HepG2 (cell line): ENCODE data around the gene KCNQ5. TPM values are rescaled to one million over a fixed set of nuclear protein-coding genes. Genes with fewer than 3 reads are reported as not detected.

Source experiments
- ATAC-seq: fragments of 200-7000 bp; cut with Tn5 transposase; 3 replicates; pipeline ENCODE4 v1.9.1; 2020; ENCODE audit warnings: mild to moderate bottlenecking, moderate library complexity
- BruUV-seq: library from RNA; stranded (reverse); fragments of 400-500 nt; replicated peaks from 2 replicates; lab custom pipeline; 2021; lab: Mats Ljungman, UMichigan
- CTCF ChIA-PET: fragments of 300-600 bp; formaldehyde crosslinking; extraction: SDS; loops from one replicate; lab custom pipeline; 2021; ENCODE audit warnings: low total read pairs, inconsistent platforms, low intra/inter-chr PET ratio; lab: Yijun Ruan, JAX
- POLR2A ChIA-PET: fragments of 350-600 bp; sonication (Branson Sonifier 250); formaldehyde crosslinking; loops from one replicate; lab custom pipeline; 2020; ENCODE audit warnings: antibody characterized with exemption, inconsistent platforms; lab: Yijun Ruan, JAX
- DNase-seq: peaks from one replicate; pipeline ENCODE4 v3.0.0-alpha.2; 2015; ENCODE audit warnings: low spot score
- FAIRE-seq: peaks from 3 replicates; lab custom pipeline; 2011; peaks lifted over from hg19 to GRCh38; lab: Jason Lieb, UNC
- H2AFZ ChIP-seq: one replicate; pipeline ENCODE4 v1.6.1; 2011; ENCODE audit warnings: low read length, inconsistent platforms
- H3K27ac ChIP-seq: fragments of 300-600 bp; 3 replicates; pipeline ENCODE4 v1.8.0; 2011; ENCODE audit warnings: mixed run types, mild to moderate bottlenecking, mixed read lengths, low read length, inconsistent platforms; ENCODE audit not compliant: insufficient read depth; ENCODE audit errors: extremely low read length
- H3K27me3 ChIP-seq, 2 experiments: fragments of 200-600 bp in 1 of 2; 2 replicates in 1 of 2; 3 replicates in 1 of 2; pipeline versions ENCODE4 v1.6.0 to v1.8.0; 2011; ENCODE audit warnings: low read length in 2 of 2, mild to moderate bottlenecking in 2 of 2, moderate library complexity in 2 of 2, inconsistent platforms in 1 of 2; ENCODE audit not compliant: insufficient read depth in 2 of 2, control insufficient read depth in 1 of 2
- H3K36me3 ChIP-seq, 2 experiments: fragments of 200-600 bp in 1 of 2; replicated peaks in 1 of 2; 2 replicates in 1 of 2; 3 replicates in 1 of 2; pipeline versions ENCODE4 v1.5.1 to v1.8.0; 2011; ENCODE audit warnings: low read length in 2 of 2, inconsistent platforms in 1 of 2; ENCODE audit not compliant: insufficient read depth in 2 of 2, control insufficient read depth in 1 of 2
- H3K4me1 ChIP-seq: 2 replicates; pipeline ENCODE4 v1.5.1; 2012; ENCODE audit warnings: low read length, inconsistent platforms; ENCODE audit not compliant: insufficient read depth
- H3K4me2 ChIP-seq: 2 replicates; pipeline ENCODE4 v1.6.0; 2011; ENCODE audit warnings: low read depth, low read length, inconsistent platforms
- H3K4me3 ChIP-seq, 3 experiments: fragments of 200-600 bp in 1 of 3; sonication (generic), shearing (Covaris generic) in 1 of 3; replicated peaks in 1 of 3; 2 replicates each; pipeline ENCODE4 v1.5.1; 2011 to 2016; ENCODE audit warnings: low read length in 3 of 3, inconsistent platforms in 2 of 3, low read depth in 2 of 3, mild to moderate bottlenecking in 2 of 3, control low read depth in 1 of 3, mixed read lengths in 1 of 3; ENCODE audit not compliant: insufficient read depth in 1 of 3
- H3K79me2 ChIP-seq: one replicate; pipeline ENCODE4 v1.6.1; 2011; ENCODE audit warnings: low read length, inconsistent platforms; ENCODE audit not compliant: insufficient read depth
- H3K9ac ChIP-seq: 2 replicates; pipeline ENCODE4 v1.6.0; 2011; ENCODE audit warnings: mild to moderate bottlenecking, low read depth, low read length, inconsistent platforms; ENCODE audit not compliant: insufficient read depth
- H3K9me3 ChIP-seq: 2 replicates; pipeline ENCODE4 v1.5.1; 2012; ENCODE audit warnings: mild to moderate bottlenecking, low read length
- H4K20me1 ChIP-seq: 2 replicates; pipeline ENCODE4 v1.6.0; 2011; ENCODE audit warnings: inconsistent platforms, mild to moderate bottlenecking, low read length, moderate library complexity; ENCODE audit not compliant: insufficient read depth
- CENPBD1 ChIP-seq: sonication (generic); formaldehyde crosslinking; IDR thresholded peaks from 2 replicates; pipeline ENCODE4 v1.8.0; 2022; ENCODE audit warnings: missing genetic modification reagents, low read depth, mild to moderate bottlenecking, borderline replicate concordance
- FOXK1 ChIP-seq: sonication (generic); formaldehyde crosslinking; IDR thresholded peaks from 2 replicates; pipeline ENCODE4 v1.4.0; 2020; ENCODE audit warnings: low read depth, missing genetic modification reagents, borderline replicate concordance
- HNRNPLL ChIP-seq: fragments of 200-400 bp; formaldehyde crosslinking; IDR thresholded peaks from 2 replicates; pipeline ENCODE4 v1.6.1; 2017; ENCODE audit warnings: mild to moderate bottlenecking, low read depth, low read length; ENCODE audit not compliant: poor library complexity, severe bottlenecking
- KLF9 ChIP-seq: IDR thresholded peaks from 2 replicates; pipeline ENCODE4 v1.6.1; 2016; ENCODE audit warnings: low read depth
- PHB2 ChIP-seq: fragments of 450-650 bp; IDR thresholded peaks from 2 replicates; pipeline ENCODE4 v1.6.1; 2018; ENCODE audit not compliant: partially characterized antibody
- PHF5A ChIP-seq: IDR thresholded peaks from one replicate; pipeline ENCODE4 v1.6.1; 2018; ENCODE audit warnings: low read depth, missing genetic modification reagents; ENCODE audit not compliant: unreplicated experiment
- RFX1 ChIP-seq: fragments of 450-650 bp; IDR thresholded peaks from 2 replicates; pipeline ENCODE4 v1.6.1; 2017
- SCMH1 ChIP-seq: sonication (generic); formaldehyde crosslinking; IDR thresholded peaks from 2 replicates; pipeline ENCODE4 v1.9.0; 2021; ENCODE audit warnings: missing genetic modification reagents, mild to moderate bottlenecking, borderline replicate concordance
- SNAPC2 ChIP-seq: sonication (generic); formaldehyde crosslinking; IDR thresholded peaks from 2 replicates; pipeline ENCODE4 v1.8.1; 2022; ENCODE audit warnings: mild to moderate bottlenecking, missing genetic modification reagents
- TRIM24 ChIP-seq: sonication (generic); formaldehyde crosslinking; IDR thresholded peaks from 2 replicates; pipeline ENCODE4 v1.8.0; 2022; ENCODE audit warnings: mild to moderate bottlenecking, missing genetic modification reagents
- ZNF234 ChIP-seq: sonication (generic); formaldehyde crosslinking; conservative IDR thresholded peaks from 2 replicates; pipeline ENCODE4 v1.5.1; 2020; ENCODE audit warnings: mild to moderate bottlenecking, missing genetic modification reagents
- ZNF34 ChIP-seq: sonication (generic); formaldehyde crosslinking; IDR thresholded peaks from 2 replicates; pipeline ENCODE4 v1.4.0; 2020; ENCODE audit warnings: mild to moderate bottlenecking, missing genetic modification reagents, borderline replicate concordance
- ZNF510 ChIP-seq: sonication (generic); formaldehyde crosslinking; IDR thresholded peaks from 2 replicates; pipeline ENCODE4 v1.4.0; 2020; ENCODE audit warnings: low read depth, mild to moderate bottlenecking, missing genetic modification reagents
- ZNF563 ChIP-seq: sonication (generic); formaldehyde crosslinking; IDR thresholded peaks from 2 replicates; pipeline ENCODE4 v1.8.0; 2022; ENCODE audit warnings: mild to moderate bottlenecking, moderate library complexity, missing genetic modification reagents
- ZNF577 ChIP-seq: sonication (generic); formaldehyde crosslinking; IDR thresholded peaks from 2 replicates; pipeline ENCODE4 v1.4.0; 2020; ENCODE audit warnings: mild to moderate bottlenecking, low read depth, missing genetic modification reagents, borderline replicate concordance
- WGBS: methylation state at CpG from one replicate; pipeline ENCODE4 v1.1.6; 2017; ENCODE audit warnings: low lambda C conversion rate; 5-methylcytosine and 5-hydroxymethylcytosine counted together
- in situ Hi-C: cut with HindIII; loops from 2 replicates; pipeline ENCODE4 v1.10.0; 2017; ENCODE audit warnings: low pct_unique_long_range_greater_than_20kb; ENCODE audit not compliant: extremely low pct_ligation_motif_present
- intact Hi-C: fragments of 100-400 bp; cut with micrococcal nuclease; formaldehyde crosslinking; loops from one replicate; pipeline ENCODE4 v1.10.0; 2022; ENCODE audit not compliant: unreplicated experiment
- polyA plus RNA-seq, 8 experiments: library from polyadenylated mRNA; depleted of rRNA in 3 of 8; stranded (reverse) in 7 of 8; unstranded in 1 of 8; fragments of >200 nt; fragmentation: Illumina TruSeq in 4 of 8; extraction: Trizol in 4 of 8; gene quantifications; 2 replicates each; pipeline versions ENCODE4 v1.2.1 to v1.2.3, GENCODE V29; 2011 to 2016; ENCODE audit warnings: low read depth in 4 of 8, missing spikeins in 1 of 8, mixed read lengths in 1 of 8; ENCODE audit not compliant: insufficient read depth in 1 of 8
- total RNA-seq, 5 experiments: library from RNA; depleted of rRNA; stranded (reverse); fragments of >200 nt; fragmentation: Illumina TruSeq; extraction: Trizol; gene quantifications; 2 replicates each; pipeline ENCODE4 v1.2.3, GENCODE V29; 2016; ENCODE audit warnings: low read depth in 1 of 5
- TF ChIP-seq, protein P1 (sequence below): sonication (generic); formaldehyde crosslinking; IDR thresholded peaks from 2 replicates; pipeline ENCODE4 v1.4.0; 2020; ENCODE audit warnings: missing genetic modification reagents; ENCODE audit errors: not compliant biosample characterization
- TF ChIP-seq, protein P2 (sequence below): sonication (generic); formaldehyde crosslinking; IDR thresholded peaks from 2 replicates; pipeline ENCODE4 v1.5.1; 2020; ENCODE audit warnings: missing genetic modification reagents, mild to moderate bottlenecking, borderline replicate concordance
- TF ChIP-seq, protein P3 (sequence below): fragments of 450-650 bp; IDR thresholded peaks from 2 replicates; pipeline ENCODE4 v1.6.1; 2017; ENCODE audit warnings: mild to moderate bottlenecking

The KCNQ5 gene
- total and polyA plus RNA-seq, 2 of the 13 experiments (the other 11 are each of a cell fraction or from before 2014, with no cell fraction given), result 0.04 TPM; not detected in 1

DNA sequence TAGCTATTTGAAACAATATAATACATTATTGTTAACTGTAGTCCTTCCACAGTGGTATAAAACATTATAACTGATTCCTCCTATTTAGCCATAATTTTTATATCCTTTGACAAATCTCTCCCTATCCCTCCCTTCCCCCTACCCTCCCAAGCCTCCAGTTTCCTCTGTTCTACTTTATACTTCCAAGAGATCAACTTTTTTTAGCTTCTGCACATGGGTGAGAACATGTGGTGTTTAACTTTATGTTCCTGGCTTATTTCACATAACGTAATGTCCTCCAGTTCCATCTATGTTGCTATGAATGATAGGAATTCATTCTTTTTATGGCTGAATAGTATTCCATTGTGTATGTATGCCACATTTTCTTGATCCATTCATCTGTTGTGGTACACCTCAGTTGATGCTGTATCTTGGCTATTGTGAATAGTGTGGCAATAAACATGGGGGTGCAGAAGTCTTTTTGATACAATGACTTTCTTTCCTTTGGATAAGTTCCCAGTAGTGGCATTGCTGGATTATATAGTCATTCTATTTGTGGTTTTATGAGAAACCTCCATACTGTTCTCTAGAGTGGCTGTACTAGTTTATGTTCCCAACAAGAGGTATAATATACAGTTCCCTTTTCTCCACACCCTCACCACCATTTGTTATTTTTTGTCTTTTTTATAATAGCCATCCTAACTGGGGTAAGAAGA is 205.0 kb downstream of the KCNQ5 start:
- H3K79me2 ChIP-seq, result no peaks in the 10 kb centered on the region
- no peaks in the 10 kb centered on the region for H4K20me1 ChIP-seq
- ChIA-PET CTCF (no interaction called here), POLR2A (no interaction called here)
- intact Hi-C loops (no loop called here), in situ Hi-C loops (no loop called here)
- no peak overlapping the region for H3K4me3 ChIP-seq
- ATAC-seq (no peak), DNase-seq (no peak), FAIRE-seq (no peak)
- no peaks in the 10 kb centered on the region for H3K27me3 ChIP-seq
- H3K27ac ChIP-seq, result no peak overlapping the region
- H3K4me1 ChIP-seq, result no peaks in the 10 kb centered on the region
- H3K4me2 ChIP-seq, result no peak overlapping the region
- H3K9ac ChIP-seq, result no peak overlapping the region
- no peak overlapping the region for H2AFZ ChIP-seq
- 0% methylated on average over 1 of the region's 1 CpG for WGBS
- TF ChIP-seq FOXK1, result no peak
- no peak for TF ChIP-seq TRIM24 (CRISPR knock-in tag)
- no peak for TF ChIP-seq CENPBD1 (CRISPR knock-in tag)
- no peak for TF ChIP-seq SCMH1 (CRISPR knock-in tag)
- no peak for TF ChIP-seq ZNF34 (CRISPR knock-in tag)
- no peak for TF ChIP-seq ZNF510 (CRISPR knock-in tag)
- TF ChIP-seq KLF9 (CRISPR knock-in tag), result no peak
- TF ChIP-seq PHF5A (CRISPR knock-in tag), result no peak
- no peak for TF ChIP-seq SNAPC2 (CRISPR knock-in tag)
- no peak for TF ChIP-seq ZNF577
- TF ChIP-seq ZNF234 (CRISPR knock-in tag), result no peak
- TF ChIP-seq, protein P1, sequence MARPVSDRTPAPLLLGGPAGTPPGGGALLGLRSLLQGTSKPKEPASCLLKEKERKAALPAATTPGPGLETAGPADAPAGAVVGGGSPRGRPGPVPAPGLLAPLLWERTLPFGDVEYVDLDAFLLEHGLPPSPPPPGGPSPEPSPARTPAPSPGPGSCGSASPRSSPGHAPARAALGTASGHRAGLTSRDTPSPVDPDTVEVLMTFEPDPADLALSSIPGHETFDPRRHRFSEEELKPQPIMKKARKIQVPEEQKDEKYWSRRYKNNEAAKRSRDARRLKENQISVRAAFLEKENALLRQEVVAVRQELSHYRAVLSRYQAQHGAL (CRISPR knock-in tag), result no peak
- TF ChIP-seq PHB2, result no peak
- TF ChIP-seq HNRNPLL, result no peak
- TF ChIP-seq RFX1, result no peak
- TF ChIP-seq ZNF563, result no peak
- TF ChIP-seq, protein P2, sequence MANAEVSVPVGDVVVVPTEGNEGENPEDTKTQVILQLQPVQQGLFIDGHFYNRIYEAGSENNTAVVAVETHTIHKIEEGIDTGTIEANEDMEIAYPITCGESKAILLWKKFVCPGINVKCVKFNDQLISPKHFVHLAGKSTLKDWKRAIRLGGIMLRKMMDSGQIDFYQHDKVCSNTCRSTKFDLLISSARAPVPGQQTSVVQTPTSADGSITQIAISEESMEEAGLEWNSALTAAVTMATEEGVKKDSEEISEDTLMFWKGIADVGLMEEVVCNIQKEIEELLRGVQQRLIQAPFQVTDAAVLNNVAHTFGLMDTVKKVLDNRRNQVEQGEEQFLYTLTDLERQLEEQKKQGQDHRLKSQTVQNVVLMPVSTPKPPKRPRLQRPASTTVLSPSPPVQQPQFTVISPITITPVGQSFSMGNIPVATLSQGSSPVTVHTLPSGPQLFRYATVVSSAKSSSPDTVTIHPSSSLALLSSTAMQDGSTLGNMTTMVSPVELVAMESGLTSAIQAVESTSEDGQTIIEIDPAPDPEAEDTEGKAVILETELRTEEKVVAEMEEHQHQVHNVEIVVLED (CRISPR knock-in tag), result no peak
- TF ChIP-seq, protein P3, sequence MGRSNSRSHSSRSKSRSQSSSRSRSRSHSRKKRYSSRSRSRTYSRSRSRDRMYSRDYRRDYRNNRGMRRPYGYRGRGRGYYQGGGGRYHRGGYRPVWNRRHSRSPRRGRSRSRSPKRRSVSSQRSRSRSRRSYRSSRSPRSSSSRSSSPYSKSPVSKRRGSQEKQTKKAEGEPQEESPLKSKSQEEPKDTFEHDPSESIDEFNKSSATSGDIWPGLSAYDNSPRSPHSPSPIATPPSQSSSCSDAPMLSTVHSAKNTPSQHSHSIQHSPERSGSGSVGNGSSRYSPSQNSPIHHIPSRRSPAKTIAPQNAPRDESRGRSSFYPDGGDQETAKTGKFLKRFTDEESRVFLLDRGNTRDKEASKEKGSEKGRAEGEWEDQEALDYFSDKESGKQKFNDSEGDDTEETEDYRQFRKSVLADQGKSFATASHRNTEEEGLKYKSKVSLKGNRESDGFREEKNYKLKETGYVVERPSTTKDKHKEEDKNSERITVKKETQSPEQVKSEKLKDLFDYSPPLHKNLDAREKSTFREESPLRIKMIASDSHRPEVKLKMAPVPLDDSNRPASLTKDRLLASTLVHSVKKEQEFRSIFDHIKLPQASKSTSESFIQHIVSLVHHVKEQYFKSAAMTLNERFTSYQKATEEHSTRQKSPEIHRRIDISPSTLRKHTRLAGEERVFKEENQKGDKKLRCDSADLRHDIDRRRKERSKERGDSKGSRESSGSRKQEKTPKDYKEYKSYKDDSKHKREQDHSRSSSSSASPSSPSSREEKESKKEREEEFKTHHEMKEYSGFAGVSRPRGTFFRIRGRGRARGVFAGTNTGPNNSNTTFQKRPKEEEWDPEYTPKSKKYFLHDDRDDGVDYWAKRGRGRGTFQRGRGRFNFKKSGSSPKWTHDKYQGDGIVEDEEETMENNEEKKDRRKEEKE, result no peak
- BruUV-seq, result no TSS peak
- no peaks in the 10 kb centered on the region for H3K9me3 ChIP-seq
- H3K36me3 ChIP-seq, result no peaks in the 10 kb centered on the region
